Measurements from ENCODE around the gene CCSER1. TPM values are rescaled to one million over a fixed set of nuclear protein-coding genes. Genes with fewer than 3 reads are reported as not detected.

CCSER1 gene
- total and polyA plus RNA-seq, 2 experiments from 2014 or later, result 2.9 to 3.4 TPM

GRCh38 chr4:90292438-90292837, 165.2 kb downstream of the CCSER1 start (continued):
- TF ChIP-seq ZNF462 (CRISPR knock-in tag; IDR thresholded peaks at IDR 0.05), result no peak
- TF ChIP-seq STAT1 (IDR thresholded peaks at IDR 0.05; ENCODE audit: unreplicated experiment), result no peak
- no peak for TF ChIP-seq JUNB (IDR thresholded peaks at IDR 0.05; ENCODE audit: unreplicated experiment)
- TF ChIP-seq, protein P1, sequence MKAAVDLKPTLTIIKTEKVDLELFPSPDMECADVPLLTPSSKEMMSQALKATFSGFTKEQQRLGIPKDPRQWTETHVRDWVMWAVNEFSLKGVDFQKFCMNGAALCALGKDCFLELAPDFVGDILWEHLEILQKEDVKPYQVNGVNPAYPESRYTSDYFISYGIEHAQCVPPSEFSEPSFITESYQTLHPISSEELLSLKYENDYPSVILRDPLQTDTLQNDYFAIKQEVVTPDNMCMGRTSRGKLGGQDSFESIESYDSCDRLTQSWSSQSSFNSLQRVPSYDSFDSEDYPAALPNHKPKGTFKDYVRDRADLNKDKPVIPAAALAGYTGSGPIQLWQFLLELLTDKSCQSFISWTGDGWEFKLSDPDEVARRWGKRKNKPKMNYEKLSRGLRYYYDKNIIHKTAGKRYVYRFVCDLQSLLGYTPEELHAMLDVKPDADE (IDR thresholded peaks at IDR 0.05), result no peak
- TF ChIP-seq POLR2AphosphoS5 (IDR thresholded peaks at IDR 0.05; ENCODE audit: low read depth), result no peak
- TF ChIP-seq, protein P2, sequence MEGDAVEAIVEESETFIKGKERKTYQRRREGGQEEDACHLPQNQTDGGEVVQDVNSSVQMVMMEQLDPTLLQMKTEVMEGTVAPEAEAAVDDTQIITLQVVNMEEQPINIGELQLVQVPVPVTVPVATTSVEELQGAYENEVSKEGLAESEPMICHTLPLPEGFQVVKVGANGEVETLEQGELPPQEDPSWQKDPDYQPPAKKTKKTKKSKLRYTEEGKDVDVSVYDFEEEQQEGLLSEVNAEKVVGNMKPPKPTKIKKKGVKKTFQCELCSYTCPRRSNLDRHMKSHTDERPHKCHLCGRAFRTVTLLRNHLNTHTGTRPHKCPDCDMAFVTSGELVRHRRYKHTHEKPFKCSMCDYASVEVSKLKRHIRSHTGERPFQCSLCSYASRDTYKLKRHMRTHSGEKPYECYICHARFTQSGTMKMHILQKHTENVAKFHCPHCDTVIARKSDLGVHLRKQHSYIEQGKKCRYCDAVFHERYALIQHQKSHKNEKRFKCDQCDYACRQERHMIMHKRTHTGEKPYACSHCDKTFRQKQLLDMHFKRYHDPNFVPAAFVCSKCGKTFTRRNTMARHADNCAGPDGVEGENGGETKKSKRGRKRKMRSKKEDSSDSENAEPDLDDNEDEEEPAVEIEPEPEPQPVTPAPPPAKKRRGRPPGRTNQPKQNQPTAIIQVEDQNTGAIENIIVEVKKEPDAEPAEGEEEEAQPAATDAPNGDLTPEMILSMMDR (conservative IDR thresholded peaks at IDR 0.05; ENCODE audit: low read depth in 2 of 2), result no peak
- TF ChIP-seq EZH2phosphoT487 (IDR thresholded peaks at IDR 0.05; ENCODE audit: unreplicated experiment), result no peak
- TF ChIP-seq NANOG (IDR thresholded peaks at IDR 0.05; ENCODE audit: borderline replicate concordance), result no peak
- TF ChIP-seq ZNF114 (CRISPR knock-in tag; IDR thresholded peaks at IDR 0.05), result no peak
- no peak for TF ChIP-seq CREB1 (CRISPR knock-in tag; IDR thresholded peaks at IDR 0.05; ENCODE audit: low read depth)
- no peak for TF ChIP-seq ZNF331 (CRISPR knock-in tag; IDR thresholded peaks at IDR 0.05; ENCODE audit: low read depth)
